AG09319 (cell line): ENCODE measurements around the gene EEF1AKMT2.

Experiments used
- DNase-seq: peaks from one replicate; pipeline ENCODE4 v3.0.0-alpha.2; 2010; ENCODE audit warnings: low read depth; ENCODE audit errors: extremely low read depth
- CTCF ChIP-seq: IDR thresholded peaks from 2 replicates; pipeline ENCODE4 v1.5.1; 2011; ENCODE audit warnings: low read depth, mild to moderate bottlenecking, inconsistent platforms, low read length, moderate library complexity

The EEF1AKMT2 gene

GRCh38 chr10:124730790-124731189 lies 60.9 kb downstream of the EEF1AKMT2 start:
- no peak for TF ChIP-seq CTCF
- no peak for DNase-seq

GRCh38 chr10:124728830-124729661 lies 62.6 kb downstream of the EEF1AKMT2 start:
- no peak for TF ChIP-seq CTCF
- DNase-seq: no peak

GRCh38 chr10:124728071-124728829 lies 63.4 kb downstream of the EEF1AKMT2 start:
- DNase-seq: no peak
- no peak for TF ChIP-seq CTCF

- TF ChIP-seq CTCF: no peak
- DNase-seq: no peak
Measured at GRCh38 chr10:124727361-124727960, 64.2 kb downstream of the EEF1AKMT2 start.

- no peak for DNase-seq
- no peak for TF ChIP-seq CTCF
Measured at GRCh38 chr10:124725791-124726190, 65.9 kb downstream of the EEF1AKMT2 start.

GRCh38 chr10:124725171-124725631 lies 66.5 kb downstream of the EEF1AKMT2 start:
- no peak for TF ChIP-seq CTCF
- DNase-seq: no peak
